GM12801 (cell line): ENCODE results near the gene RAE1.

Experiments used
- CTCF ChIP-seq: IDR thresholded peaks from one replicate; pipeline ENCODE4 v1.5.1; 2011; ENCODE audit warnings: control low read depth; ENCODE audit not compliant: insufficient read length; ENCODE audit errors: extremely low read depth

The RAE1 gene

GRCh38 chr20:57320358-57320757, 30.7 kb upstream of the RAE1 start:
- TF ChIP-seq CTCF = no peak

GRCh38 chr20:57321142-57321541, 29.9 kb upstream of the RAE1 start:
- no peak for TF ChIP-seq CTCF

GRCh38 chr20:57322476-57322875, 28.6 kb upstream of the RAE1 start:
- no peak for TF ChIP-seq CTCF

GRCh38 chr20:57323034-57323433, 28.0 kb upstream of the RAE1 start:
- no peak for TF ChIP-seq CTCF

GRCh38 chr20:57325632-57326356, 25.3 kb upstream of the RAE1 start:
- TF ChIP-seq CTCF = no peak

GRCh38 chr20:57326667-57327455, 24.2 kb upstream of the RAE1 start:
- no peak for TF ChIP-seq CTCF

- no peak for TF ChIP-seq CTCF
Observed at GRCh38 chr20:57327820-57328219, 23.2 kb upstream of the RAE1 start.
